Measurements from ENCODE around the gene FHOD3. TPM values are rescaled to one million over a fixed set of nuclear protein-coding genes. Genes with fewer than 3 reads are reported as not detected.

Gene FHOD3
- total RNA-seq, 1 donor from 2014 or later: 5.4 TPM

- DNase-seq (ENCODE audit: low spot score): no peak
Observed at GRCh38 chr18:36724169-36724568, 426.7 kb downstream of the FHOD3 start.

- no peak for DNase-seq (ENCODE audit: low spot score)
Observed at GRCh38 chr18:36724591-36725001, 427.1 kb downstream of the FHOD3 start.

GRCh38 chr18:36728345-36728744 is 430.8 kb downstream of the FHOD3 start:
- no peak for DNase-seq (ENCODE audit: low spot score)

GRCh38 chr18:36729197-36729596 is 431.7 kb downstream of the FHOD3 start:
- no peak for DNase-seq (ENCODE audit: low spot score)

- no peak for DNase-seq (ENCODE audit: low spot score)
Observed at GRCh38 chr18:36732264-36732663, 434.8 kb downstream of the FHOD3 start.

- no peak for DNase-seq (ENCODE audit: low spot score)
Observed at GRCh38 chr18:36733150-36733549, 435.6 kb downstream of the FHOD3 start.

- no peak for DNase-seq (ENCODE audit: low spot score)
Observed at GRCh38 chr18:36734596-36734995, 437.1 kb downstream of the FHOD3 start.

GRCh38 chr18:36735130-36735529 is 437.6 kb downstream of the FHOD3 start:
- DNase-seq (ENCODE audit: low spot score): no peak

- DNase-seq (ENCODE audit: low spot score): no peak
Observed at GRCh38 chr18:36736094-36736493, 438.6 kb downstream of the FHOD3 start.

GRCh38 chr18:36737316-36737715 is 439.8 kb downstream of the FHOD3 start:
- no peak for DNase-seq (ENCODE audit: low spot score)

- no peak for DNase-seq (ENCODE audit: low spot score)
Observed at GRCh38 chr18:36744261-36744876, 446.9 kb downstream of the FHOD3 start.

- no peak for DNase-seq (ENCODE audit: low spot score)
Observed at GRCh38 chr18:36745219-36745975, 447.9 kb downstream of the FHOD3 start.

- DNase-seq (ENCODE audit: low spot score): no peak
Observed at GRCh38 chr18:36752929-36753865, 455.7 kb downstream of the FHOD3 start.

- DNase-seq (ENCODE audit: low spot score): no peak
Observed at GRCh38 chr18:36756242-36756641, 458.7 kb downstream of the FHOD3 start.

- no peak for DNase-seq (ENCODE audit: low spot score)
Observed at GRCh38 chr18:36757081-36757480, 459.6 kb downstream of the FHOD3 start.

- DNase-seq (ENCODE audit: low spot score): no peak
Observed at GRCh38 chr18:36757991-36758390, 460.5 kb downstream of the FHOD3 start.

GRCh38 chr18:36758623-36759022 is 461.1 kb downstream of the FHOD3 start:
- DNase-seq (ENCODE audit: low spot score): peak; percentile 76

- no peak for DNase-seq (ENCODE audit: low spot score)
Observed at GRCh38 chr18:36759167-36759776, 461.8 kb downstream of the FHOD3 start.

- DNase-seq (ENCODE audit: low spot score): no peak
Observed at GRCh38 chr18:36760598-36760997, 463.1 kb downstream of the FHOD3 start.

- no peak for DNase-seq (ENCODE audit: low spot score)
Observed at GRCh38 chr18:36761186-36761698, 463.7 kb downstream of the FHOD3 start.

- DNase-seq (ENCODE audit: low spot score): no peak
Observed at GRCh38 chr18:36762074-36762473, 464.6 kb downstream of the FHOD3 start.

Measured in mesenteric fat pad (tissue), 1 donor.